Measurements from ENCODE around the gene IGFBP4.

Gene IGFBP4

DNA sequence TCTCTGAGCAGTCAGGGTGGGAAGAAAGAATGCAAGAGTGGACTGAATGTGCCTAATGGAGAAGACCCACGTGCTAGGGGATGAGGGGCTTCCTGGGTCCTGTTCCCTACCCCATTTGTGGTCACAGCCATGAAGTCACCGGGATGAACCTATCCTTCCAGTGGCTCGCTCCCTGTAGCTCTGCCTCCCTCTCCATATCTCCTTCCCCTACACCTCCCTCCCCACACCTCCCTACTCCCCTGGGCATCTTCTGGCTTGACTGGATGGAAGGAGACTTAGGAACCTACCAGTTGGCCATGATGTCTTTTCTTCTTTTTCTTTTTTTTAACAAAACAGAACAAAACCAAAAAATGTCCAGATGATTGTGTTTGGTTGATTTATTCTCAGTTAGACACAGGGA is 14.1 kb downstream of the IGFBP4 start:
- DNase-seq: no peak

DNA sequence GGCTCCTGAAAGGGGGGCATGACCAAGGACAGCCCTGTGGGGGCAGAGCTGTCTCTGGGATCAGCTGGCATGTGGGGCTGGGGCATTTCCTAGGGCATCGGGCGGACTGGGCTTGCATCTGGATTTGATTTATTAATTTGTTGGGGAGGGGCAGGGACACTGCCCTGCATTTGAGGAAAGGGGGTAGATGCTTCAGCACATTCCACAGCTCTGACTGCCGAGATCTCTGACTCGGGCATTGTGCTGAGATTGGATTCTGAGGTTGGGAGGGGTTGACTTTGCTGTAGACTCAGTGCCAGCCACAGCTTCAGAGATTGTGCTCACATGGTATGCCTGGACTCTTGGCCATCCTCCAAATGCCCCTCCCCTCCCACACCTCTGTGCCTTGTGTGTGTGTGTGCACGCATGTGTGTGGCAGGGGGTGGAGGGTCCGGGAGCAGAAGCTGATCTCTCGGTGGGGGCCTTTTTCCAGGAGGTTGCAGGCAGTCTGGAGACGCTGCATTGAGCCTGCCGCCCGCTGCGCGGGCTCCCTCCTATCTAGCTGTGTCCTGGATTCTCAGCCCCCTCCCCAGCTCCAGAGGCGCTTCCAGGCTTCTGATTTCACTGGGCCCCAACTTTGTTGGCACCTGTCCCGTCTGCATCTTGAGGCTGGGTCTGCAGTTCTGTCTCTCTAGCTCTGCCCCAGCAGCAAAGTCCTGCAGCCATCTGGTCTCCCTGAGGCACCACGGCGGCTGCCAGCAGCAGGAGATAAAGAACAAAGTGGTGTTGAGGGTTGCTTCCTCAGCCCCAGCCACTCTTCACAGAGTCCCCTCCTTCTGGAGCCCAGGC is 14.9 kb downstream of the IGFBP4 start:
- DNase-seq: no peak

DNA sequence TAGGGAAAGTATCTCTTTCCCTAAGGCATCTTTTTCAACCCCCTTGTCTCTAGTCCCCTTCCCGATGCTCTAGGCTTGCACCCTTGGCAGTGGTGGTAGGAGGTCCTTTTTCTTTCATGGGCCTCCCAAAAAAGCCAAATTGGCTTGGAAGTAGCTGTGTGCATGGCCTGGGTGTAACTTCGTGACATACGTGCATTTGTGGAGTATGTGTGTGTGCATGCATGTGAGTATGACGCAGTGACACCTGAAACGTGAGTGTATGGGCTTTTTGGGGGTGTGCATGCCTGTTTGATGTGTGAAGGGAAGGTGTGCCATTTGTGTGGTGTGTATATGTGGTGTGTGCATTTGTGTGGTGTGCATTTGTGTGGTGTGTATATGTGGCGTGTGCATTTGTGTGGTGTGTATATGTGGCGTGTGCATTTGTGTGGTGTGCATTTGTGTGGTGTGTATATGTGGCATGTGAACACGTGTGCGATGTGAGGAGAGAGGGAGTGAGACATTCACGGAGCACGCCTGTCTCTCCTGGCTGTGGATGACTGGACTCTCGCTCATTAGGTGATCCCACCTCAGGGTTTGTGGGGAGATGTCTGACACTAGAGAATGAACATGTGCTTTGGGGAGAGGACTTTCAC is 15.7 kb downstream of the IGFBP4 start:
- DNase-seq: no peak

DNA sequence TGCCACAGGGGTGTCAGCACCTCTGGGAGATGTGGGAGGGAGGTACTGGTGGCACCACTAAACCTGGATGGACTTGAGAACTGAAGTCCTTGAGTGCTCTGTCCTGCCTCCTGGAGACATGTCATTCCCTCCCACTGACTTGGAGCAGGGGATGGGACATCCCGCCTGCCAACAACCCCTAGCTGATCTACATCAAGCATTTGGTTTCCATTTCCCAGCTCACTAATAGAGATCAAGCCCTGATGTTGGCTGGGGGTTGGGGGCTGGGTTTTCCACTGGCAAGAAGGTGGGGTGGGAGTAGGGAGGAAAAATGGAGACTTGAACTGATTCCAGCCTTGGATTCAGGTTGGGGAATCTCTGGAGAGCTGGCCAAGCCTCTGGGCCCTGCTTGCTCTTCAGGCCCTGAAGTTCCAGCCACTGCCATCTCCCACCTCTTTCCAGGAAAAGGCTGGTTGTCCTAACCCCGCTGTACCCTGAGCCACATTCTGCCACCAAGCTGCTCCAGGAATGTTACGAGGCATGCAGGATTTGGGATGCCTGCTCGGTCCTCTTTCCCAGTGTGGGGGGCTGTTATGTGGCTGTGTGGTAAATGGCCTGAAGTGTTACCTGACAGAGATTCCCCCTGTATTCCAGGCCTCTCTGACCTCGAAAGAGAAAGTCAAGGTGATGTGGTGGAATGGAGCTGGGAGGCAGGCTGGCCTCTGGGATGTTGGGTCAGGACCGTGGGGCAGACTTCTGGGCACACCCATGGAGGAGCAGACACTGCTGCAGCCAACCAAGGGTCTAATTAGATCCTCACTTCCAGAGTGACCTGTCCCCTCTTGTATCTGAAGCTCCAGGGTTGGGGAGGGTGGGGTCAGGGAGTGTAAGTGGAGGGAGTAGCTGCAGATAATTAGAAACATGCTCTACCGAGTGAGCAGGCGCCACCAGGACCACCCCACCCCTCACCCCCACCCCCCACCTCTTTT is 16.7 kb downstream of the IGFBP4 start:
- no peak for DNase-seq

DNA sequence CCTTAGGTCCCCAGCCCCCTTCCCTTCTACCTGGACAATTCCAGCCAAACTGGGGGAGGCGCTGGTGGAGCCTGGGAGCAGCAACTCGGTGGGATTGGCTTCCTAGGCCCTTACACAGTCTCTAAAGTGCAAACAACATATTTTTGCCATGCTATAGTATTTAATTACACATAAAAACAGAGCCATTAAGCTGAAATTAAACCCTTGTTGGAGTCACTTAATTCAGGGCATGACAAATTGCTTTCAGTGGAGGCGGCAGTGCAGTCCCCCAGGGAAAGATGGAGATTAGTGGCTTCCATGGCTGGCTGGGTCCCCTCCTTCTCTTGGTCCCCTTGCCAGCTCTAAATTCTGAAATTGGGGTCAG is 17.3 kb downstream of the IGFBP4 start:
- DNase-seq: no peak

DNA sequence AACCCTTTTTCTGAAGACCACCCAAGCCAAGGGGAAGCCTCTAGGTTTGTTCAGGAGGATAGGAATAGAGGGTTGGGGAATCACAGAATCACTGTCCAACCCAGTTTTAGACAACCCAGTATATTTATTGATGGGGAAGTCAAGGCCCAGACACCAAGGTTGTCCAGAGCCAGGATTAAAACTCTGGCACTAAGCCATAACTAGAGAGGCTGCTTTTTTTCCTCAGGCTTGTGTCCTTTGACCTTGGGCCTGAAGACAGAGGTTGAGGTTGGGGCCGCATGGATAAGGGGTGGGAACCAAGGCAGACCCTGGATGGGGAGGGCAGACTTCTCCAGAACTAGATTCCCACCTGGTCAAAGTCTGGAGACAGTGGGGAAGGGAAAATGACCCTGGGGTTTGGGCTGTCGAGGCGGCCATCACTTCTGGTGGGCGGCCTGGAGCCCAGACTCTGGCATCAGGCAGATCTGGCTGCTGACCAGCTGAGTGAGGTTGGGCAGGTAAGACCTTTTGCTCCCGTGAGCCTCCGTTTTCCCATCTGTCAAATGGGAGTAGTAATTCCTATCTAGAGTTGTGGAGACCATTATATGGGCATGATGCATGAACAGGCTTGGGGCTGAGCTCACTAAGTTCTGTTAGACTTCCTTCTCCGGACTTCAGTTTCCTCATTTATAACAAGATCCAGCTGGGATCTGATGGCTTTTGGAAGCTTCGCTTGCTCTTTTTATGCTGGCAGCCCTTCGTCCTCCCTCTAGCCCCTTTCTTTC is 17.9 kb downstream of the IGFBP4 start:
- DNase-seq: no peak

DNA sequence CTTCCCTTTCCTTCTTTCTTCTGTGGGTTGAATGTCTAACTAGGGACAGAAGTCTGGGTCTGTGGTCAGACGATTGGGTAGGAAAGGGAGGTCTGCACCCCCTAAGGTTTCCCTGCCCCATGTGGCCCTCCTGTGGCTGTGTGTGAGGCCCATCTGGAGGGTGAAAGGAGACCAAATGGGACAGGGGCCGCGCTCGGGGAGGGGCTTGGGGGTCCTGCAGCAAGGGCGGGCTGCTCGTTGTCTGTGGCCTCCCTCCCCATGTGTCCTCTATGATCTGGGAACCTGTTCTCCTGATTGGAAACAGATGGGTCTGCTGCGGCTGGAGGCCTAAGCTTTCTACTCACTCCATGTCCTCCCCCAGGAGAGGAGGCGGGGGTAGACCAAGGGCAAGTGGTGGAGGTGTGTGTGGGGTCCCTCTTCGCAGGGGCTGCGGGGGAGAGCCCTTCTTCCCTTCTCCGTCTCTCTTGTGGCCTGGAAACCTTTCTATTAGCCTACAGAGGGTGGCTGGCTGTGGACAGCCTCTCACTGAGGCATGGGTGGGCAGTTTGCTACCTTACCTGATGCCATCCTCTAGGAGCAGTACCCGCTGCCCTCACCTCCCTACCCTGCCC is 18.6 kb downstream of the IGFBP4 start:
- DNase-seq: no peak

DNA sequence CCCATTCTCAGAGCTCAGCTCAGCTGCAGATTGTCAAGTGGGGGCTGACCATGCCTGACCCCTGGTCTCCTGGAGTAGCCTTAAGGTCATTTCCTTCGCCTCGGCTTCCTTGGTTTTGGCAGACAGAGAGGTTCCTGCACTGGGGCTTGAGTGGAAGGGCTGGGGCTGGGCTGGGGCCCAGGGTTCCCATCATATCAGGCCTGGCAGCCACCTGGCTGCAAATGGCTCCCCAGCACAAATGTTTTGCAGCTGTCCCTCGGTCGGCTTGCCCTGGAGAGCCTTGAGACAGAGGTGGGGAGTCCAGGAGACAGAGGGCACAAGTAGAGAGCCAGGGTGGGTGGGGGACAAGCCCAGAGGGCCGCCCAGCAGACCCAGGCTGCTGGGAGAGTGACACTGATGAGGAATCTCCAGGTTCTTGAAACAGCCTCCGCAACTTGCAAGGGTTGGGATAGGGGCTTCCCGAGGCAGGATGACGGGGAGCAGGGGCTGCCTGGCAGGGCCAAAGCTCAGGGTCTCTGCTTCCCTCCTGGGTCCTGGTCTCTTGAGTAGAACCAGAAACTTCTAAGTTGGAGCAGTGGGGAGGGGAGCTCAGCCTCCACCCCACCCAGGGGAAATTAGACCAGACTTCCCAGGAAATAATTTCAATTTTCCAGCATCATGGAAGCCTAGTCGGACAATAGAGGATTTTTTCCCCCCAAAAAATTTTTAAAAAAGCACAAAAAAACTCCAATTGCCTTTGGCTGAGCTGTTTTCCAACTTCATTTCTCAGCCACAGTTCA is 19.3 kb downstream of the IGFBP4 start:
- DNase-seq: no peak

DNA sequence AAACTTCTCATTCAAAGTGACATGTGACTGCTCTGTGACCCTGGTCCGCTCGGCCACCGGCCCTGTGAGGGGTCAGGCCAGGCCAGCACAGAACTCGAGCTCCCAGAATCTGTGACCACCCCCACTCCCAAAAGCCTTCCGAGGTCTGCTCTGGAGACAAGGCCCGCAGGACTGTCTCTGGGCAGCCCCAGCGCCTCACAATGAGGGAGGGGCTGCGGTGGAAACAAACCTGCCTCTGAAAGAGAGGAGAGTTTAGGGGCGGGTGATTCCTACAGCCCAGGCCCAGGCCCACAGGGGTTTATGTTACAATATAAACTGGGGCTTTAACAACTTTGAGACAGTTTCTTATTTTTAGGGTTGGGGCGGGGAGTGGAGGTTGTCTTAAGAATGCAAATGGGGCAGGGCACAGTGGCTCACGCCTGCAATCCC is 19.9 kb downstream of the IGFBP4 start:
- DNase-seq: no peak

DNA sequence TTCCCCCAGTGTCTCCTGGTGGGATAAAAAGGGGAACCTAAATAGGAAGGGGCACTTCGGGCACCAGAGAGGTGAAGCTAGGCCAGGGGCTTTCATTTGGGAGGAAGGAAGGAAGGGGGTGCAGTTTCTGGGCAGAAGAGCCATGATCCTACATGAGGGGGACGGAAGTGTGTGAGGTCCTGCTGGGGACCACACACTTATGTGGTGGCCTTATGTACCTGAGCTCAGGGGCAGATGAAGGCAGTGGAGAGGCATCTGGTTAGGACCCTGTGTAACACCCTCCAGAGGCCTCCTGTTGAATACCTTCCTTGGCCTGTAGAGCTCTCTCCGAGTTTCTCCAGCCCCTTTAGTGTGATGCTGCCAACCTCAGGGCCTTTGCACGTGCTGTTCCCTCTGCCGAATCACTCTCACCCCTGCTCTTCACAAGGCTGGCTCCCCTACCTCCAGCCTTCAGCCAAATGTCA is 21.2 kb downstream of the IGFBP4 start:
- no peak for DNase-seq

DNA sequence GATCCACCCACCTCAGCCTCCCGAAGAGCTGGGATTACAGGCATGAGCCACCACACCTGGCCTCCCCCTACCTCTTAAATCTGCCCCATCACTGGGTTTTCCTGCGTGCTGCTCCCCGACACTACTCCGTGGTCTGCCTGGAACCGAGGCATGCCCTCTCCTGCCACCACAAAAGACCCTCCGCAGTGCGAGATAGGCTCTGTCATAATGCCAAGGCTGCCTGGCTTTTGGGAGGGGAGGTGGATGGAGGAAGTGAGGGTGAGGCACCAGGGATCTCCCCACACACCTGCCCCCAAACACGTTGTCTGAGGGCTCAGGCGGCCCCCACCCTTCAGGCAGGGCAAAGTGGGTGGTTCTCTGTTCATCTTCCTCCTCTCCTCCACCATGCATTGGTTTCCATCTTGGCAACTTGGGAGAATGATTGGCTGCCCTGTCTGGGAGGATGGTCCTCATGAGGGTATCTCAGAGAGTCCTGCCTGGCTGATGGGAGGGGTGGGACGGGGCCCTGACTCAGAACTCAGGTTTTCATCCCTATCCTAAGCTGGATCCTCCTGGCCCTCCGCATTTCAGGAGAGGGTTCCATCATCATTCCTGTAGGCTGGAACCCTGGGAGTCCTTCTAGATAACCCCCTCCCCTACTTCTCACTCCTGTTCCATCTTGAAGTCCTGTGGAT is 23.2 kb downstream of the IGFBP4 start:
- no peak for DNase-seq

DNA sequence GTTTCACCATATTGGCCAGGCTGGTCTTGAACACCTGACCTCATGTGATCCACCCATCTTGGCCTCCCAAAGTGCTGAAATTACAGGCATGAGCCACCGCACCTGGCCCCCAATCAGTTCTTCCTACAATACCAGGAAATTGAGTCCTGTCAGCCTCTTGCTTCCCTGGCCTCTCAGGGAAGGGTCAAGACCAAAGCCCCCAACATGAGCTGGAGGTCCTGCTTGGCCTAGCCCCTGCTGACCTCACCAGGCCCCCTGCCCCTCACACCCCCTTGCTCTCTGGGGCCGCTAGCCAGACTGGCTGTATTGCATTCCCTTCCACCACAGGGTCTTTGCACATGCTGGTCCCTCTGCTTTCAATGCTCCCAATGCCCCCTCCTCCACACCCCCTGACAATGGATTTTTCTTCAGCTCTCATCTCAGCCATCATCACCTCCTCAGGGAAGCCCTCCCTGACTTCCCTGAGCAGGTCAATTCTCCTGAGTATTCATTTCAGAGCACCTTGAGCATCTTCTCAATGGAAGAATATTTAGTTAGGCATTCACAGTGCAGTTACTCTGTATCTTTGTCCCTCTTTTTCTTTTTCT is 24.1 kb downstream of the IGFBP4 start:
- no peak for DNase-seq

DNA sequence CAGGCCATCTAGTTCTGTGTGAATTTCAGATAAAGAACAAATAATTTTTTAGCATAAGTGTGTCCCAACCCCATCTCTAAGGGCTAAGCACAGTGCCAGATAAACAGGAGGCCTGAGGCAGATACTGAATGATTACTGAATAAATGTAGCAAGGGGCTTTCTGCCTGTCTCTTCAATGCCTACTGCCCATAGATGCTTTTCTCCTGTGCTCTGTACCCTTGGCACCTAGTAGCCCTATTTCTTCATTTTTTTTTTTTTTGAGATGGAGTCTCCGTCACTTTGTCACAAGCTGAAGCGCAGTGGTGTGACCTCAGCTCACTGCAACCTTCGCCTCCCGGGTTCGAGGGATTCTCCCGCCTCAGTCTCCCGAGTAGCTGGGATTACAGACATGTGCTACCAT is 25.3 kb downstream of the IGFBP4 start:
- no peak for DNase-seq

DNA sequence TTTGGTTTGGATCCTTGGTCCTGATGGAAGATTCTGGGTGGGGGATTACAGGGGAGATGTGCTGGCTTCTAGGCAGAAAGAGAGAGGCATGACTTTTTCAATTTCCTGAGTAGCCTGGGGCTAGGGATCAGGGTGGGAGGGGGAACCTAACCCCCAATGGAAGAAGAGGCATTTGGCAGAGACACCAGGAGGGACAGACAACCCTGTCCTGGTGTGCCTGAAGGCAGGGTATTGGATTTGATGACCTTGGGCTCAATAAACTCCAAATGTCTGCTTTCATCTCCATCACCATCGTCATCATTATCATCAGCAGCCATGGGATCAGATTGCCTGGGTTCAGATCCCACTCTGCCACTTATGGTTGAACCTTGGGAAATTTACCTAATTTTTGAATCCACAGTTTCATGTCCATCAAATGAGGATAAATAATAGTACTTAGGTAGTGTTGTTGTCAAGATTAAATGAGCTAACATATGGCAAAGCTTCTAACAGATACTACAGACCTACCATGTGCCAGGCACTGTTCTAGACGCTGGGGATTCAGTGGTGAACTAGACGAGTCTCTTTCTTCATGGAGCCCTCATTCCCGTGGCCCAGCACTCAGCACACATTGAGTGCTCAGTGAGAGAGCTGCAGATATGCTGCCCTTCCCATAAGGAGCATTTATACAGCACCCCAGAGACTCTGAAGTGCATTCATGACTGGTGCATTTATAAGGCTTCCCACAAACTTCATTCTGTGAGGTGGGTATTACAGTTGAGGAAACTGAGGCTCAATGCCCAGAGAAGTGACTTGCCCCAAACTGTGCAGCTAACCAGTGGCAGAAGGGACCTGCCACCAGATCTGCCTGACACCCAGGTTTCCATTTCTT is 26.8 kb downstream of the IGFBP4 start:
- DNase-seq: no peak

DNA sequence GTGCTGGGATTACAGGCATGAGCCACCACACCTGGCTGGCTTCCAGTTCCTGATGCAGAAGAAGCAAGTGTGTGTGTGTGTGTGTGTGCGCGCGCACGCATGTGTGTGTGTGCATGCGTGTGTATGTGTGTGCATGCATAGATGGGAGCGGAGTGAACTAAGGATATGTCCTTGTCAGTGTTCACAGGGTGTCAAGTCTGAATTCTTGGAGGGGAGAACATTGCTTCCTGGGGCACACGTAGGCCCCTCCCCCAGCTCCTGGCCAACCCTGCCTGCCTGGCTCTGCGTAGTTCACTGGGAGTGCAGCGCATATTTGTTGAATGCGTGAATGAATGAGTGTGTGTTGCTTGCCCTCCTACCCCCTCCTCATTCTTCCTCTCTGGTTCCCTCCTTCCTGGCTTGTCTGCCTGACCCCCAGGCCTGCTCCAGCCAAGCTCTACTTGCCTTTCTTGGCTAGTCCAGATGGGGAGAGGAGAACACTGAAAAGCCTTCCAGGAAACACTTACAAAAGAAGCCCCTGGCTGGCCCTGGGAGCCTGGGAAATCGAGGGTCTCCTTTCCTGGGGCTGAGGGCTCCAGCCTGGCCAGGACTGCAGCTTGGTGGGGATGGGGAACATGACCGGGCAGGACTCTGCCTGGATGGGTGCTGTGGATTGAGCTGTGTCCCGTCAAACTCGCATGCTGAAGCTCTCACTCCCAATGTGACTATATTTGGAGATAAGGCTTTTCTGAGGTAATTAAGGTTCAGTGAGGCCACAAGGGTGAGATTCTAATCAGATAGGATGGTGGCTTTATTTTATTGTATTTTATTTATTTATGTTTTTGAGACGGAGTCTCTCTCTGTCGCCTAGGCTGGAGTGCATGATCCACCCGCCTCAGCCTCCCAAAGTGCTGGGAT is 27.9 kb downstream of the IGFBP4 start:
- DNase-seq: no peak

DNA sequence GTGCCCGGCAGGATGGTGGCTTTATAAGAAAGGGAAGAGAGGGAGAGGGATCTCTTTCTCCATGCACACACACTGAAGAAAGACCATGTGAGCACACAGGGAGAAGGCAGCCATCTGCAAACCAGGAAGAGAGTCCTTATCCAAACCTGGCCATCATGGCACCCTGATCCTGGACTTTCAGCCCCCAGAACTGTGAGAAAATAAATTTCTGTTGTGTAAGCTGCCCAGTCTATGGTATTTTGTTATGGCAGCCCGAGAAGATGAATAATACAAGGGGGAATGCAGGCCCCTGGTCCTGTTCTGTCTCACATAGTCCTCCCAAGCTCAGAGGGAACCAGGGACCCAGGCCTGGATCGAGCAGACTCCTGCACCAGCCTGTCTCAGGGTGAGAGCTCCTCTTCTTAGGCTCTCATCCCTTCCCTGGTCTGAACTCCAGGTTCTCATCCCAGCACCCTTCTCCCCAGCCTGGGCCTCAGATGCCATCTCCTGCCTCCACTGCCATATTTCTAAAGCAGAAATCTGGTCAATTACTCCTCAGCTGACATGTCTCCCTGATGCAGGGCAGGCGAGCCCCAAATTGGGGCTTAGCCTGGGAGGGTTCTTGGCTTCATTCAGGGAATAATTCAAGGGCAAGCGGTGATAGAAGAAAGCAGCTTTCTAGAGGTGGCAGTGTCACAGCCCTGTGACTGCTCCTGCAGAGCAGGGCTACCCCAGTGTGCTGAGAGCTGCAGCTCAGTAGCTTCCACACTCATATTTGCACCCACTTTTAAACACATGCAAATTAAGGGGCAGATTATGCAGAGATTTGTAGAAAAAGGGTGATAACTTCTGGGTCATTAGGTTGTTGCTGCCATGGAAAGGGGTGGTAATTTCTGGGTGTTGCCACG is 28.8 kb downstream of the IGFBP4 start:
- no peak for DNase-seq
